ENCODE results near the gene CCDC7.
"Not testable (repeated sequence)": the region's sequence is repeated elsewhere in the genome, so short reads cannot be mapped to it uniquely, and the experiment has no call there.

CCDC7 gene

DNA sequence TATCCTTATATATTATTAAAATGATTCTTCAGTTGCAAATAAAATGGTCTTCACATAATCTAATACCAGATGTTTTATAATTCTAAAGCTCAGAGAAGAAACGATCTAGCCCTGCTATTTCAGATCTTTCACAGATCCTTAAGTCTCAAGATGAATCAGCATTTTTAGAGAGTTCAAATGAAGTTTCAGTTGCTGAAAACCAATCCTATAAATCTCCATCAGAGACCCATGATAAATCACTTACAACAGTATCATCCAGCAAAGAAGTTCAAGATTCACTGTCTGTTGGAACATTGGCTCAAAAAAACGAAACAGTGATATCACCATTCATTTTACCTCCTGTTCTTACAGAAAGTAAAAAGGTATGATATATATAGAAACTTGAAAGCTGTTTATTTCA is 137.0 kb downstream of the CCDC7 start:
- DNase-seq = no peak

DNA sequence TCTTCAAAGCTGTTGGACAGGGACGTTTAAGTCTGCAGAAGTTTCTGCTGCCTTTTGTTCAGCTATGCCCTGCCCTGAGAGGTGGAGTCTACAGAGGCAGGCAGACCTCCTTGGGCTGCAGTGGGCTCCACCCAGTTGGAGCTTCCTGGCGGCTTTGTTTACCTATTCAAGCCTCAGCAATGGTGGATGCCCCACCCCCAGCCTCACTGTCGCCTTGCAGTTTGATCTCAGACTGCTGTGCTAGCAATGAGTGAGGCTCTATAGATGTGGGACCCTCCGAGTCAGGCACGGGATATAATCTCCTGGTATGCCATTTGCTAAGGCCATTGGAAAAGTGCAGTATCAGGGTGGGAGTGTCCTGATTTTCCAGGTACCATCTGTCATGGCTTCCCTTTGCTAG is 152.1 kb downstream of the CCDC7 start:
- DNase-seq = not testable (repeated sequence)

- DNase-seq = no peak
These were observed 154.4 kb downstream of the CCDC7 start for GRCh38 chr10:32600317-32600716.

GRCh38 chr10:32601562-32601961 is 155.6 kb downstream of the CCDC7 start:
- DNase-seq = not testable (repeated sequence)

DNA sequence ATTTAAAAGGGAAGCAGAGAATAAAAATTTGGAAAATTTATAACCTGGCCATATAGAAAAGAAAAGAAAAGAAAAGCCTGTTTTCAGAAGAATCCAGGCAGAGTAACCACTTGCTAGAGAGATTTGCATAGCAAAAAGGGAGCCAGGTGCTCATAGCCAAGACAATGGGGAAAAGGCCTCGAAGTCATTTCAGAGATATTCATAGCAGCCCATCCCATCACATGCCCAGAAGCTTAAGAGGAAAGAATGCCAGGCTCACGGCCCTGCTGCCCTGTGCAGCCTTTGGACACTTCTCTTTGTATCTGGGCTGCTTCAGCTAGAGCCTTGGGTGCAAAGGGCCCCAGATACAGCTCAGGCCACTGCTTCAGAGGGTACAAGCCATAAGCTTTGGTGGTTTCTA is 159.8 kb downstream of the CCDC7 start:
- DNase-seq = no peak

DNA sequence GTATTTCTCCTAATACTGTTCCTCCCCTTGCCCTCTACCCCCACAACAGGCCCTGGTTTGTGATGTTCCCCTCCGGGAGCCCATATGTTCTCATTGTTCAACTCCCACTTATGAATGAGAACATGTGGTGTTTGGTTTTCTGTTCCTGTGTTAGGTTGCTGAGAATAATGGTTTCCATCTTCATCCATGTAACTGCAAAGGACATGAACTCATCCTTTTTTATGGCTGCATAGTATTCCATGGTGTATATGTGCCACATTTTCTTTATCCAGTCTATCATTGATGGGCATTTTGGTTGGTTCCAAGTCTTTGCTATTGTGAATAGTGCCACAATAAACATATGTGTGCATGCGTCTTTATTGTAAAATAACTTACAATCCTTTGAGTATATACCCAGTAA is 164.6 kb downstream of the CCDC7 start:
- not testable (repeated sequence) for DNase-seq

GRCh38 chr10:32616438-32616837 is 170.5 kb downstream of the CCDC7 start:
- DNase-seq = no peak

DNA sequence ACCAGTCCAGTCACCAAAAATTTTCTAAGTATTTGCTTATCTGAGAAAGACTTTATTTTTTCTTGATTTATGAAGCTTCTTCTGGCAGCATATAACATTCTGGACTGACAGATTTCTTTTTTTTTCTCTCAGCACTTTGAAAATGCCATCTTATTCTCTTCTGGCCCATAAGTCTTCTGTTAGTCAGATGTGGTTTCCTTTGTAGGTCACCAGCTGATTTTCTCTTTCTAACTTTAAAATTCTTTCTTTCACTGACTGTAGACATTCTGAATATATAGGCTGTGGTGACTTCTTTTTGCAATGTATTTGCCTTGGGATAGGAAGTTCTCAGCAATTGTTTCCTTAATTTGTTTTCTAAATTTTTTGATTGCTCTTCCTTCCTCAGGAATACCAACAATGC is 172.5 kb downstream of the CCDC7 start:
- DNase-seq = no peak

DNA sequence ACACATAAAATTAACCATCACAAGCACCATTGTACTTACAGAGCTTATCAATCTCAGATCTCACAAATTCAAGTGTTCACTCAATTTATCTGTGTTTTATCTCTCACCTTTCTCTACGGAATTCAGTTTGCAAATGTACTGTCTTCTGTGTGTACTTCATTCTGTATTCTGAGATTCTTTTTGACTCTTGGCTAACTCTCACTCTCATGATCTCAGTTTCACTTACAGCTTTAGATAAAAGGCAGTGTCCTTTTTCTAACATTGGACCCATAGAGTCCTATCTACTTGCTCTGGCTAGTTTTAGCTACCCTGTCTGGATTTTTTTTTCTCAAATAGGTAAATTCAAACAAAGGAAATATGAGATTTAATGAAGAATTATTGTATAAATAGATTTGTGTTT is 176.0 kb downstream of the CCDC7 start:
- no peak for DNase-seq

GRCh38 chr10:32622409-32622808 is 176.5 kb downstream of the CCDC7 start:
- no peak for DNase-seq

DNA sequence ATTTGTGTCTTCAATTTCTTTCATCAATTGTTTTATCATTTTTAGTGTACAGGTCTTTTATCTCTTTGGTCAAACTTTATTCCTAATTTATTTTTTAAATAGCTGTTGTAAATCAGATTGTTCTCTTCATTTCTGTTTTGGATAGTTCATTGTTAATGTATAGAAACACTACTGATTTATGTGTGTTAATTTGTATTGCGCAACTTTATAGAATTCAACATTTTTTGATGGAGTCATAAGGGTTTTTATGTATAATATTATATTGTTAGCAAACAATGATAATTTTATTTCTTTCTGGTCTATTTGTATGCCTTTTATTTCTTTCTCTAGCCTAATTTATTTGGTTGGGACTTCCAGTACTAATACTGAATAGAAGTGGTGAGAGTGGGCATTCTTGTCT is 181.2 kb downstream of the CCDC7 start:
- DNase-seq = no peak

GRCh38 chr10:32629910-32630309 is 184.0 kb downstream of the CCDC7 start:
- DNase-seq = no peak

GRCh38 chr10:32646535-32646934 is 200.6 kb downstream of the CCDC7 start:
- no peak for DNase-seq

DNA sequence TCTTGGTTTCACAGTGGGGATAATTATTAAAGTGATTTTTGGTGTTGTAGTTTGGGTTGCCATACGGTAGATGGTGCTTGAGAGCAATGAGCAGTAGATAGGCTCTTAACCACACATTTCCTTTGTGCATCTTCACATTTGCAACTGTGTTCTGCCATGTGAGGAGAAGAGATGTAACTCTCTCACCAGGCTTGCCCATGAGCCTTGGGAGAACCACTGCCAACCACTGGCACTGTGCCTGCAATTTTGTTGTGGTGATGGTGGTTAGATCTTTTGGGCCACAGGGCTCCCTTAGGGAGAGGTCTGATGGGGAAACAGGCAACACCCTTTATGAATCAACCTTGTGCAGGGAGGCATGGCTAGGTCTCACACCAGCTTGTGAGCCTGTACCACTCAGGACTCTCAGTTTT is 204.3 kb downstream of the CCDC7 start:
- peak; percentile 1 for DNase-seq

DNA sequence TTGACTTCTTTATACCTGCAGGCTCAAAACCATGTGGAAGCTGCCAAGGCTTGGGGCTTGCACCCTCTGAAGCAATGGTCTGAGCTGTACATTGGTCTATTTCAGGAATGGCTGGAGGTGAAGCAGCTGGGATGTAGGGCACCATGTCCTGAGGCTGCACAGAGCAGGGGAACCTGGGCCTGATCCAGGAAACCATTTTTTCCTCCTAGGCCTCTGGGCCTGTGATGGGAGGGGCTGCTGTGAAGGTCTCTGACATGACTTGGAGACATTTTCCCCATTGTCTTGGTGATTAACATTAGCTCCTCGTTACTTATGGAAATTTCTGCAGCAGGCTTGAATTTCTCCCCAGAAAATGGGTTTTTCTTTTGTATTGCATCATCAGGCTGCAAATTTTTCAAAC is 211.5 kb downstream of the CCDC7 start:
- not testable (repeated sequence) for DNase-seq

- DNase-seq = no peak
These were observed 215.4 kb downstream of the CCDC7 start for GRCh38 chr10:32661346-32661745.

- no peak for DNase-seq
These were observed 235.0 kb downstream of the CCDC7 start for GRCh38 chr10:32680803-32681557.

GRCh38 chr10:32684291-32684690 is 238.4 kb downstream of the CCDC7 start:
- no peak for DNase-seq

DNA sequence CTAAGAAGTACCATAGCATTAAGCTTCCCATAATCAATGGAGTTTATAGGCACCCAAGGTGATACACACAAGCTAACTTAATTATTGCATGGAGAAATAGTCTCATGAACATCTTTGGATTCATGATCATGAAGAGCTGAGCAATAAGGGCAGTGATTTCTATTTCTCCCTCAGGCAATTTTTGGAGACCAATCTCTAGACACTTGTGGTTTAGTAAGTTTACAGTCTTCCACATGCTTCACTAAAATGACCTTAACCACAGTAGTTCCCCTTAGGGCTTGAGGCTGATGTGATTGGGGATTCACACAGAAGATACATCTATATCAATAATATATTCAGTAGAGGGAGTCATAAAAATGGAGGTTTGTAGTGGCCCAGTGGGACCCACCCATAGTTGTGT is 241.2 kb downstream of the CCDC7 start:
- DNase-seq = no peak

GRCh38 chr10:32687546-32687945 is 241.6 kb downstream of the CCDC7 start:
- DNase-seq = no peak

GRCh38 chr10:32692174-32692573 is 246.2 kb downstream of the CCDC7 start:
- DNase-seq = no peak

DNA sequence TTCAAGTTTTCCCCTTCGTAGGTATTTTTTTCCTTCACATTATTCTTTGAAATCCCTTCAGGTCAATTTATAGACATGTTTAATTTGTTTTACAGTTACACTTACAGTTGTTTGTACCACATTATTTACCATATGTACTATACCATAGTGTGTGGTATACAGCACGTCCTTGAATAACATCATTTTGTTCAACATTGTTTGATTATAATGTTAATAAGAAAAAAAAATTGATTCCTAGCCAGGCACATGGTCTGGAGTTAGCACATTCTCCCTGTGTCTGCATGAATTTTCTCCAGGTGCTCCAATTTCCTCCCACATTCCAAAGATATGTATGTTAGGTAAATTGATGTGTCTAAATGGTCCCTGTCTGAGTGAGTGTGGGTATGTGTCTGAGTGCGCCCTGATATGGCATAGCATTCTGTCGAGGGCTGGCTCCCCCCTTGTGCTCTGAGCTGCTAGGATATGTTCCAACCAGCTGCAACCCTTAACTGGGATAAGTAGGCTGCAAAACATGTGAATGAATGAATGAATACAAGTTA is 247.6 kb downstream of the CCDC7 start:
- no peak for DNase-seq

DNA sequence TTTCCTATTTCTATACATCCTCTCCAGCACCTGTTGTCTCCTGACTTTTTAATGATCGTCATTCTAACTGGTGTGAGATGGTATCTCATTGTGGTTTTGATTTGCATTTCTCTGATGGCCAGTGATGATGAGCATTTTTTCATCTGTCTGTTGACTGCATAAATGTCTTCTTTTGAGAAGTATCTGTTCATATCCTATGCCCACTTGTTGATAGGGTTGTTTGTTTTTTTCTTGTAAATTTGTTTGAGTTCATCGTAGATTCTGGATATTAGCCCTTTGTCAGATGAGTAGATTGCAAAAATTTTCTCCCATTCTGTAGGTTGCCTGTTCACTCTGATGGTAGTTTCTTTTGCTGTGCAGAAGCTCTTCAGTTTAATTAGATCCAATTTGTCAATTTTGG is 253.7 kb downstream of the CCDC7 start:
- DNase-seq = not testable (repeated sequence)

- DNase-seq = no peak
These were observed 267.6 kb downstream of the CCDC7 start for GRCh38 chr10:32713560-32713959.

DNA sequence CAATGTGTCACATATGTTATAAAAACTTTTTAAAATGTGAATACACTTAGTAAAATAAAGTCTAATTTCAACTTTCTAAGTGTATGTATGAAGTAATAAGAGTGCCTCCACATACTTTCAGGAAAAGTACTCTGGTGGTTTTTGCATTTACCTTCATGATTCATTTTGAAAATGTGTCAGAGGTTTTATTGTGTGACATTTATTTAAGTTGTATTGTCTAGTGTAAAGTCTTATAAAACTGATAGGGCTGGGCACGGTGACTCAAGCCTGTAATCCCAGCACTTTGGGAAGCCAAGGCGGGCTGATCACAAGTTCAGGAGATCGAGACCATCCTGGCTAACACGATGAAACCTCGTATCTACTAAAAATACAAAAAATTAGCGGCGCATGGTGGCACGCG is 285.6 kb downstream of the CCDC7 start:
- DNase-seq = no peak

All from activated CD4-positive, alpha-beta T cell treated with anti-CD3 and anti-CD28 coated beads, Interleukin-2, amount 50 U/mL, for 1 hour (primary cell).